ENCODE measurements around the gene MYO18B. TPM values are rescaled to one million over a fixed set of nuclear protein-coding genes. Genes with fewer than 3 reads are reported as not detected.

Gene MYO18B
- total RNA-seq, 1 donor from 2014 or later = 1.9 TPM

DNA sequence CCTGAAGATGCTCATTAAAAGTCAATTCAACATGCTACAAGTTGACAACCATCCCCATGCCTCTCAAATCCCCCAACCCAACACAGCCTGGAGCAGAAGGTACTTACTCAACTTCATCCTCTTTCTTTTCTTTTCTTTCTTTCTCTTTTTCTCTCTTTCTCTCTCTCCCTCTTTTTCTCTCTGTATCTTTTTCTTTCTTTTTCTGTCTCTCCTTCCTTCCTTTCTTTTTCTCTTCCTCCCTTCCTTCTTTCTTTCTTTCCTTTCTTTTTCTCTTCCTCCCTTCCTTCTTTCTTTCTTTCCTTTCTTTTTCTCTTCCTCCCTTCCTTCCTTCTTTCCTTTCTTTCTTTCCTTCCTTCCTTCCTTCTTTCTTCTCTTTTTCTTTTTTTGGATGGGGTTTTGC is 291.6 kb downstream of the MYO18B start:
- intact Hi-C loops (cut with micrococcal nuclease) = no loop called here

- intact Hi-C loops (cut with micrococcal nuclease) = no loop called here
These were observed 293.5 kb downstream of the MYO18B start for GRCh38 chr22:26035523-26035922.

GRCh38 chr22:26038365-26038764 is 296.4 kb downstream of the MYO18B start:
- intact Hi-C loops (cut with micrococcal nuclease) = no loop called here

GRCh38 chr22:26041931-26042330 is 299.9 kb downstream of the MYO18B start:
- intact Hi-C loops (cut with micrococcal nuclease) = no loop called here

DNA sequence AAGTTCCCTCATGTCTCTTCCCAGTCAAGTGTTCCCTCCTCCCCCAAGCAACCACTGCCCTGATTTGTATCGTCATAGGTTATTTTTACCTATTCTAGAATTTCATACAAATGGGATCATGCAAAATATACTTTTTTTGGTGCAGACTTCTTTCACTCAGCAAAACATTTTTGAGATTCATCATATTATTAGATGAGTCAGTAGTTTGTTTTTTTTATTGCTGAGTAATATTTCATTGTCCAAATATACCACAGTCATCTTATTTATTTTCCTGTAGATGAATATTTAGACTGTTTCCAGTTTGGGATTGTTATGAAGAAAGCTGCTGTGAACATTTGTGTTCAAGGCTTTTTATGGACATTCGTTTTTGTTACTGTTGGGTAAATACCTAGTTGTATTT is 301.0 kb downstream of the MYO18B start:
- intact Hi-C loops (cut with micrococcal nuclease) = no loop called here

GRCh38 chr22:26045051-26045450 is 303.1 kb downstream of the MYO18B start:
- intact Hi-C loops (cut with micrococcal nuclease) = no loop called here

- intact Hi-C loops (cut with micrococcal nuclease) = no loop called here
These were observed 303.9 kb downstream of the MYO18B start for GRCh38 chr22:26045860-26046259.

DNA sequence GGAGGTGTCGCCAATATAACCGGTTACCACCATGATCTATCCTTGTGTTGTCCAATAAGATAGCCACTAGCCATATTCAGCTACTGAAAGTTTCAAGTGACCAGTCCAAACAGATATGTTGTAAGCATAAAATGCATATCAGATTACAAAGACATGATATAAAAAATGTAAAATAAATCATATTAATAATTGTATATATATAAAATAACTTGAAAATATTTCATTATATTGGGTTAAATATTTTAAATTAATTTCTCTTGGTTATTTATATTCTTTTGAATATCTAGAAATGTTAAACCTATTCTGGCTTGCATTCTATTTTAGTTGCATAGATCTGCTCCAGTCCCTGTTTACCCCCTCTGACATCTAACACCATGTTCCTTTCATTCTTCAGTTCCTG is 305.5 kb downstream of the MYO18B start:
- intact Hi-C loops (cut with micrococcal nuclease) = no loop called here

DNA sequence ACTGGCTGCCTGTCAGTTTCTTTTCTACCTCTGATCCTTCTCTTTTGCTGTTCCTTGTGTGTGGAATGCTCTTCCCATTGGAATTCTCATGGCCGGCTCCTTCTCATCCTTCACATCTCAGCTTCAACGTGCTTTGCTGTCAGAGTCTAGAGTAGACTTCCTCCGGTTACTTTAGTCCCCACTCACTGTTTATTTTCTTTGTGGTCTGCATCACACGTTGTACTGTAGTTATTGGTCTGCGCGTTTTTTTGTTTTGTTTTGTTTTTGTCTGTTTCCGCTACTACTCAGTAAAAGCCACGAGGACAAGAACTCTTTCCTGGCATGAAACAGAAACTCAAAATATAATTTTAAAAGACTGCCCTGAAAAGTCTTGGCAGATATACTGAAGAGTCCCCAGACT is 305.9 kb downstream of the MYO18B start:
- intact Hi-C loops (cut with micrococcal nuclease) = no loop called here

DNA sequence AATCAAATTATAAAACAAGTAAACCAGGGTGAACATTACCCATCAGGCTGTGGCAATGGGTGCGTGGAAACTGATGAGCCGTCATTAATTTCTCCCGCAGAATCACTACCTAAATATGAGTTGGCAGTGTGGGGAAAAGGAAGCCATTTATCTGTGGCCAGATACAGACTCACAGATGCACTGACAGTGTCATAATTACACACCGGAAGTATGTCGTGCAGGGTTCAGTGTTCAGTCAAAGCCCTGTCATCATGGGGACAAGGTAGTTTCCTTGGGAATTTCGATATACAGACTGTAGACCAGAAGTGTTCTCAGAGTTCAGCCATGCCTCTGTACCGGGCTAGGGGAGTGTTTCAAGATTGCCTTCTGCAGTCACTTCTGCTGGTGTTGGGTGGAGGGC is 308.1 kb downstream of the MYO18B start:
- intact Hi-C loops (cut with micrococcal nuclease) = no loop called here

GRCh38 chr22:26053737-26054316 is 311.8 kb downstream of the MYO18B start:
- intact Hi-C loops (cut with micrococcal nuclease) = no loop called here

- intact Hi-C loops (cut with micrococcal nuclease) = no loop called here
These were observed 313.0 kb downstream of the MYO18B start for GRCh38 chr22:26054841-26055605.

DNA sequence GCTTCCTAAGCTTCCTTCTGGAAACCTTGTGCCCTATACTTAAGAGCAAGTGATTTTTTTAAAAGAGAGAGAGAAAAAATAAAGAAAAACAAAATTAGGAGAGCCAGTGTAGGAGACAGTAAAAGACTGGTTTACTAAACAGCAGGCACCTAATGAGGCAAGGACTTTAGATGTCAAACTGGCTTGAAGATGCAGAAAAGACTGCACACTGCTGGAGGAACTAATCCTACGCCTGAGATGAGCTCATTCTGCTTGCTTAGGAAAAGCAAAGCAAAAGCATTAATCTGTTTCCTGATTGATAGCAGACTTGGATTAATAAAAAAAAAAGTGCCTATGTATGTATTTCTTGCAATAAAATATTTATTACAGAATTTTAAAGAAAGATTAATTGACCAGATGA is 313.7 kb downstream of the MYO18B start:
- intact Hi-C loops (cut with micrococcal nuclease) = no loop called here

DNA sequence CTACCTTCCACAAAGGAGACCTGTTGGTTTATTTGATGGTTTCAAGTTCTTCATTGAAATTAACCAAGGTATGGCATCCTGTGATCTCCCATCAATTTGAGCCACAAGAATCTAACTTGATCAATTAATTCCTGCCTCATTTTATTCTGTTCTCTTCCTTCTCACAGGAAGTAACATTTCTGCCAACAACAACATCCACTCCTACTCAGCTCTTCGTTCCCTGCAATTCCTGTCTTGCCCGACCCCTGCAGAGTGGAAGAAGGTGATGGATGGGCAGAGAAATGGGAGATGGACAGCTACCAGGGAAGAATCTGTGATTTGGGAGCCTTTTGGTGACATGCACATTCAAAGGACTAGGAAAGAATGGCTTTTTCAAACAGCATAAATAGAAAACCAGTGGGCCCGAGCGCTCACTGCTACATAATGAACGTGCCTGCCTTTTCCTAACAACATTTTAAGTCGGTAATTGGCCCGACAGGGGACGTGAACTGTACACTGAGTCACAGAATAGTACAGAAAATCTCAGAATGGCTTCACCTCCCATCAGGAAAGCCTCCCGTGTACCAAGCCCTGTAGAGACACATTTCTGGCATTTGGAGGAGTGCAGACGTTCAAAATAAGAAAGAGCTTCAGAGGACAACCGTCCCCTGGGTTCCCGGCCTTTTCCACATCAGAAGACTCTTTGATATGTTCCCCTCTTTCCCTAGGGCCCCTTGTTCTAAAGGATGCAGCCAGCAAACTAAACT is 314.6 kb downstream of the MYO18B start:
- intact Hi-C loops (cut with micrococcal nuclease) = no loop called here

- intact Hi-C loops (cut with micrococcal nuclease) = no loop called here
These were observed 315.7 kb downstream of the MYO18B start for GRCh38 chr22:26057731-26058130.

- intact Hi-C loops (cut with micrococcal nuclease) = no loop called here
These were observed 322.1 kb downstream of the MYO18B start for GRCh38 chr22:26064048-26064447.

GRCh38 chr22:26065847-26066246 is 323.9 kb downstream of the MYO18B start:
- intact Hi-C loops (cut with micrococcal nuclease) = no loop called here

DNA sequence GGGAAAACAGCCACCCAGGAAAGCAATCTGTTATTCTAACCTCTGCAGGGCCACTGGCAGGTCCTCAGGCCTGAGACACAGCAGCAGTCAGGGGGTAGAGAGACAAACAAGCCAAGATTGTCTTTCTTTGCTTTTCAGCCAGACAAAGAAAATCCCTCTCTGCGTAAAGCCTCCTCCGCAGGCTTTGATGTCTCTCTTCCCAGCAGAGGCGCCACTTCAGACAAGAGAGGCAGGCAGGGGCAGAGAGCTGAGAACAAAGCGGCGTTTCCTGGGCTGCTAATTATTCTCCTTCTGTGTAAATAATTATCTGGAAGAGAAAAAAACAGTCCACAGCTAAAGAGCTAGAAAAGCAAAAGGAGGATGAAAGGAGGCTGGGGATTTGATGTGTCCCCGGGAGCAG is 324.5 kb downstream of the MYO18B start:
- intact Hi-C loops (cut with micrococcal nuclease) = no loop called here

DNA sequence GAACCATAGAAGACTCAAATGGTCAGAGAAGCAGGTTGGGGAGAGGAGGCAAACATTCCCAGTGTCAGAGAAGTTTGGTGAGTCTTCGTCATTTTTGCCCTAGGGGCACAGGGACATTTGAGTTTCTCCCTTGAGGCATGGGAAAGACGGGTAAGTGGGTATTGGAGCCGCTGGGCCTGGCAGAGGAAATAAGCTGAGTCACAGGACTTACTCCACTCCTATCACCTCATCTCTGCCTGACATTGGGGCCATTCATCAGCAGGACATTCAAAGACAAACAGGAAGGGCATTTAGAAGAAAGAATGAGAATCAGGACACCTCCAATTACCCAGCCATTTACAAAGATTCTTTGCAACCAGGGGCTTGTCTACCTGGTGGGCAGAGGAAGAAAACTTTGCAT is 326.6 kb downstream of the MYO18B start:
- intact Hi-C loops (cut with micrococcal nuclease) = no loop called here

GRCh38 chr22:26072621-26073020 is 330.6 kb downstream of the MYO18B start:
- intact Hi-C loops (cut with micrococcal nuclease) = no loop called here

DNA sequence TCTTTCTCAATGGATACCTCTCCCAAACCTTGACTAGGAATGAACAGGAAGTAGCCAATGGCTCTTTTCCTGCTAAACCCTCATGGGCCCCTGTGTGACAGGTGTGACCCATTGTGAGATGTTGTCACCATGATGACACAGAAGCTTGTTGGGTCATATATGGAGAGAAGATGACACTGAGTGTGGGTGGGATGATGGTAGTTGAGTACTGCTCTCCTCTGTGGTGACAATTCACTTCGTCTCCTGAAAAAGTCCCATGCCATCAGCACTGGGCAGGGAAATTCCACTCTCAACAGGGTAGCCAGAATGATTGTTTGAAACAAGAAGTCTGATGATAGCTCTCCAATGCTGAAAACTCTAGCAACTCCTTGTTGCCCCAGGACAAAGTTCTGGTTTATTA is 333.3 kb downstream of the MYO18B start:
- intact Hi-C loops (cut with micrococcal nuclease) = no loop called here

GRCh38 chr22:26079009-26079408 is 337.0 kb downstream of the MYO18B start:
- intact Hi-C loops (cut with micrococcal nuclease) = no loop called here
